Keratinocyte (primary cell): ENCODE measurements around the gene RCN2. TPM values are rescaled to one million over a fixed set of nuclear protein-coding genes. Genes with fewer than 3 reads are reported as not detected.

Experiments used
- DNase-seq: peaks from one replicate; pipeline ENCODE4 v3.0.0-alpha.2; 2011; ENCODE audit warnings: low read depth, missing footprints, low spot score
- FAIRE-seq: peaks from 2 replicates; lab custom pipeline; 2011; peaks lifted over from hg19 to GRCh38; lab: Jason Lieb, UNC
- H2AFZ ChIP-seq: 2 replicates; pipeline ENCODE4 v1.6.0; 2012; ENCODE audit warnings: low read length, control low read depth, inconsistent platforms; ENCODE audit not compliant: control insufficient read depth
- H3K27ac ChIP-seq: 2 replicates; pipeline ENCODE4 v1.5.1; 2011; ENCODE audit warnings: low read length; ENCODE audit not compliant: control insufficient read depth, insufficient read depth
- H3K27me3 ChIP-seq: 3 replicates; pipeline ENCODE4 v1.6.0; 2011; ENCODE audit warnings: low read length; ENCODE audit not compliant: control insufficient read depth, insufficient read depth; ENCODE audit errors: extremely low read depth
- H3K36me3 ChIP-seq, 2 experiments: 2 replicates in 1 of 2; 3 replicates in 1 of 2; pipeline ENCODE4 v1.5.1; 2011; ENCODE audit warnings: low read length in 2 of 2, mild to moderate bottlenecking in 1 of 2; ENCODE audit not compliant: control insufficient read depth in 2 of 2, insufficient read depth in 2 of 2; ENCODE audit errors: extremely low read depth in 1 of 2
- H3K4me1 ChIP-seq: 3 replicates; pipeline ENCODE4 v1.5.1; 2011; ENCODE audit warnings: low read length; ENCODE audit not compliant: control insufficient read depth, insufficient read depth; ENCODE audit errors: extremely low read depth
- H3K4me2 ChIP-seq: 3 replicates; pipeline ENCODE4 v1.6.0; 2011; ENCODE audit warnings: low read depth, low read length; ENCODE audit not compliant: control insufficient read depth, insufficient read depth; ENCODE audit errors: extremely low read depth
- H3K4me3 ChIP-seq, 3 experiments: fragments of 200-600 bp in 1 of 3; sonication (generic) in 1 of 3; 2 replicates in 2 of 3; 3 replicates in 1 of 3; pipeline ENCODE4 v1.5.1; 2011 to 2016; ENCODE audit warnings: low read length in 3 of 3, mild to moderate bottlenecking in 3 of 3, control low read depth in 2 of 3, inconsistent platforms in 1 of 3, low read depth in 1 of 3, mixed read lengths in 1 of 3, mixed run types in 1 of 3, moderate library complexity in 1 of 3; ENCODE audit not compliant: control insufficient read depth in 2 of 3, insufficient read depth in 2 of 3; ENCODE audit errors: extremely low read depth in 1 of 3
- H3K79me2 ChIP-seq: 2 replicates; pipeline ENCODE4 v1.6.0; 2012; ENCODE audit warnings: low read length; ENCODE audit not compliant: control insufficient read depth, insufficient read depth
- H3K9ac ChIP-seq: 3 replicates; pipeline ENCODE4 v1.6.0; 2011; ENCODE audit warnings: low read length; ENCODE audit not compliant: control insufficient read depth, insufficient read depth; ENCODE audit errors: extremely low read depth
- H3K9me1 ChIP-seq: 3 replicates; pipeline ENCODE4 v1.6.0; 2011; ENCODE audit warnings: low read length; ENCODE audit not compliant: control insufficient read depth, insufficient read depth; ENCODE audit errors: extremely low read depth
- H3K9me3 ChIP-seq: 2 replicates; pipeline ENCODE4 v1.5.1; 2012; ENCODE audit warnings: low read depth, low read length; ENCODE audit not compliant: control insufficient read depth
- H4K20me1 ChIP-seq: 3 replicates; pipeline ENCODE4 v1.6.0; 2011; ENCODE audit warnings: low read length; ENCODE audit not compliant: control insufficient read depth, insufficient read depth; ENCODE audit errors: extremely low read depth
- CTCF ChIP-seq, 3 experiments: IDR thresholded peaks in 1 of 3; conservative IDR thresholded peaks in 1 of 3; optimal IDR thresholded peaks in 1 of 3; 2 replicates in 2 of 3; 3 replicates in 1 of 3; pipeline versions ENCODE3 to v1.5.1; 2011; ENCODE audit warnings: low read length in 3 of 3, mild to moderate bottlenecking in 3 of 3, moderate library complexity in 2 of 3, control low read depth in 1 of 3, inconsistent platforms in 1 of 3; ENCODE audit not compliant: insufficient read depth in 2 of 3; ENCODE audit errors: extremely low read depth in 1 of 3
- EZH2 ChIP-seq: IDR thresholded peaks from one replicate; pipeline ENCODE4 v1.6.1; 2012; ENCODE audit warnings: inconsistent platforms, mild to moderate bottlenecking, low read length, moderate library complexity
- dilution Hi-C: fragments of 300-500 bp; cut with MboI; formaldehyde crosslinking; loops from one replicate; pipeline ENCODE4 v1.7.0; 2020; ENCODE audit warnings: low sequenced_read_pairs; ENCODE audit not compliant: extremely low pct_ligation_motif_present
- polyA plus RNA-seq, 5 experiments: library from polyadenylated mRNA; depleted of rRNA in 3 of 5; stranded (reverse) in 3 of 5; stranded (forward) in 1 of 5; unstranded in 1 of 5; fragments of >200 nt; gene quantifications; 1 replicate in 1 of 5; 2 replicates in 3 of 5; 3 replicates in 1 of 5; pipeline versions ENCODE4 v1.2.1 to v1.2.3, GENCODE V29; 2011 to 2012; ENCODE audit warnings: missing spikeins in 2 of 5, low read depth in 1 of 5, low replicate concordance in 1 of 5

RCN2 gene
- polyA plus RNA-seq, 1 donor (not counting 4 experiments of a cell fraction or from before 2014, with no cell fraction given), result 118 TPM

GRCh38 chr15:77001966-77002365 lies 70.4 kb downstream of the RCN2 start:
- Histone ChIP-seq H3K9me3 (no peaks in the 10 kb centered on the region), H3K79me2 (peaks cover 17% of the 10 kb centered on the region), H3K4me3 (no peak overlapping the region), H3K4me2 (no peak overlapping the region), H3K36me3 (peaks cover 0 to 6% of the 10 kb centered on the region in 2 experiments), H3K27me3 (no peaks in the 10 kb centered on the region), H3K27ac (no peak overlapping the region), H3K9me1 (no peaks in the 10 kb centered on the region), H3K4me1 (peaks cover 8% of the 10 kb centered on the region), H2AFZ (no peak overlapping the region), H3K9ac (no peak overlapping the region), H4K20me1 (no peaks in the 10 kb centered on the region)
- DNase-seq, result no peak
- dilution Hi-C loops, result no loop called here
- FAIRE-seq, result no peak
- TF ChIP-seq EZH2 (no peak), CTCF (optimal IDR thresholded peaks at IDR 0.05 in 1 of 3, IDR thresholded peaks at IDR 0.05 in 1 of 3, conservative IDR thresholded peaks at IDR 0.05 in 1 of 3; ENCODE audit: extremely low read depth in 1 of 3, insufficient read depth in 2 of 3, low read length in 3 of 3) (no peak)

- no peak overlapping the region for H3K9ac ChIP-seq
- DNase-seq (no peak), FAIRE-seq (no peak)
- no peaks in the 10 kb centered on the region for H3K9me1 ChIP-seq
- H4K20me1 ChIP-seq, result no peaks in the 10 kb centered on the region
- H3K4me3 ChIP-seq, result no peak overlapping the region
- no peak overlapping the region for H3K4me2 ChIP-seq
- peaks cover 17% of the 10 kb centered on the region for H3K79me2 ChIP-seq
- dilution Hi-C loops, result no loop called here
- no peaks in the 10 kb centered on the region for H3K27me3 ChIP-seq
- peaks cover 3% of the 10 kb centered on the region for H3K4me1 ChIP-seq
- no peak overlapping the region for H2AFZ ChIP-seq
- H3K27ac ChIP-seq, result no peak overlapping the region
- no peak for TF ChIP-seq CTCF (optimal IDR thresholded peaks at IDR 0.05 in 1 of 3, IDR thresholded peaks at IDR 0.05 in 1 of 3, conservative IDR thresholded peaks at IDR 0.05 in 1 of 3; ENCODE audit: extremely low read depth in 1 of 3, insufficient read depth in 2 of 3, low read length in 3 of 3)
- no peak for TF ChIP-seq EZH2
- no peaks in the 10 kb centered on the region for H3K9me3 ChIP-seq
- H3K36me3 ChIP-seq, result peaks cover 0 to 6% of the 10 kb centered on the region in 2 experiments
Observed at GRCh38 chr15:77002436-77002835, 70.9 kb downstream of the RCN2 start.
